ENCODE results near the gene YWHAQ.
"Not testable (repeated sequence)": the region's sequence is repeated elsewhere in the genome, so short reads cannot be mapped to it uniquely, and the experiment has no call there.

Gene YWHAQ

GRCh38 chr2:9631878-9632700, 1.3 kb upstream of the YWHAQ start:
- DNase-seq = no peak

- DNase-seq = no peak
These were observed 689 bp upstream of the YWHAQ start for GRCh38 chr2:9631553-9631819.

- peak; percentile 56 to 70 for DNase-seq
These were observed 571 bp downstream of the YWHAQ start for GRCh38 chr2:9630117-9630735.

- no peak for DNase-seq
These were observed 1.3 kb downstream of the YWHAQ start for GRCh38 chr2:9629222-9630116.

- no peak for DNase-seq
These were observed 3.5 kb downstream of the YWHAQ start for GRCh38 chr2:9627310-9627709.

DNA sequence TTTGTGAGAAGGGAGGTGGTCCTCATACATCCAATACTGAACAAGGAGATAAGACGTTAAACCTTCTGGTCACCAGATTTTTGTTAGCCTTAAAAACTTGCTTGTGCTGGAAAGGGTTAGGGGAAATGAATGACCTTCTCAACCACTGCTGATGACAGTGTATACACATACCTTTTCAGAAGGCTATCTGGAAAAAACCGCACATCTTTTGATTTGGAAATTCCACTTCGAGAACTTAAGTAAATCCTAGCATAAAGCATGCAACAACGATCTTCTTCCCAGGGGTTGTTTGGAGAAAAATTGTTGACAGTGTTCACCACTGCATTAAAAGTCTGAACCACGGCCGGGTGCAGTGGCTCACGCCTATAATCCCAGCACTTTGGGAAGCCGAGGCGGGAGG, 7.6 kb downstream of the YWHAQ start:
- DNase-seq = no peak

GRCh38 chr2:9621655-9622054, 9.1 kb downstream of the YWHAQ start:
- not testable (repeated sequence) for DNase-seq

DNA sequence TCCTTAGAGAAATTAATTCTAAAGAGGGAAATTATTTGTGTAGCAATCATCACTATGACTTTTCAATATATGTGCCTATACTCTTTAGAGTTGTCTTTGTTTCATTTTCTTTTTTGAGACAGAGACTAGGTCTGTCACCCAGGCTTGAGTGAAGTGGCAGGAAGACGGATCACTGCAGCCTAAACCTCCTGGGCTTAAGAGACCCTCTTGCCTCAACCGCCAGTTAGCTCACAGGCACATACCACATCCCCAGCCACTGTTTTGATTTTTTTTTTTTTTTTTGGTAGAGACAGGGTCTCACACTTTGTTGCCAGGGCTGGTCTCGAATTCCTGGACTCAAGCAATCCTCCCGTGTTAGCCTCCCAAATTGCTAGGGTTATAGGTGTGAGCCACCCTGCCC, 12.4 kb downstream of the YWHAQ start:
- no peak for DNase-seq

- DNase-seq = no peak
These were observed 13.0 kb downstream of the YWHAQ start for GRCh38 chr2:9617749-9618148.

- no peak for DNase-seq
These were observed 13.5 kb downstream of the YWHAQ start for GRCh38 chr2:9617296-9617695.

DNA sequence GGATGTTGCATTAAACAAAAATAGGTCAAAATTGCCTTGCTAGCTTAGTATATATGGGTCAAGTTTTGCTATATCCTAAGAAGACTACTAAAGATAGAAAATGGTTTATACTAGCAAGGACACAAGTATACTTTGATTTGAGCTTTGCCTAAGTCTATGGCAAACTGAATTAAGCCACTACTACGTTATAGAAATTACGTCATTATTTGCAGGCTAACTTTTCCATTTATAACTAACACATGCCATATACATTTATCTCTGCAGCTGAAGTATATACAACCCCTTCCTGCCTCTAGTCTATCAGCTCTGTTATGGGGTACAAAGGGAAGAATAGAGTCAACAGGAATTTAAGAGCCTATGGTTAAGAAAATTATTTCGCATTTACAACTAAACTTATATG, 16.2 kb downstream of the YWHAQ start:
- DNase-seq = no peak

DNA sequence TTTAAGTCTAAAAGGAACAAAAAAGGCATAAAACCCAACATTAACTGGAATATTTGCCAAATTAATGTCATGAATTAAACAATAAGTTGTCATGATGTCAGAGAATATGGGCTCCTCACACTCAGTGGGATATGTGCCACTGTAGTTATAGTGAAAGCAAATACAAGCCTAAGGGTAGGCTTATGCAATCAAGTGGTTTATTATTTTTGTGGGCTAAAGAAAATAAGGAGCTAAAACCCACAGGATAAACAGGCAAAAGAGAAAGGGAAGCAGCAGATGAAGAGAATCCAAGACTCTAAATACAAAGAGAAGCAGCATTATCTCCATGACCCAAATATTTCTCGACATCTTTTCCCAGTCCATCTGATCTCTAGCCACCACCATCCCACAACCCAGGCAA, 17.5 kb downstream of the YWHAQ start:
- DNase-seq = no peak

DNA sequence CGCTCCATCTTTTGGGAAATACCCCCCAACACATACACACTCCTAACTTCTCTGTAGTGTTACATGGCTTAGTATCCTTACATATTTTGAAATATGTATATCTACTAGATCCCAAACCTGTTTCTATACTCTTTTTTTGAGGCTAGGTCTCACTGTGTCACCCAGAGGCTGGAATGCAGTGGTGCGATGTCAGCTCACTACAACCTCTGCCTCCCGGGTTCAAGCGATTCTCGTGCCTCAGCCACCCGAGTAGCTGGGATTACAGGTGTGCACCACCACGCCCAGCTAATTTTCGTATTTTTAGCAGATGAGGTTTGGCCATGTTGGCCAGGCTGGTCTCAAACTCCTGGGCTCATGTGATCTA, 19.3 kb downstream of the YWHAQ start:
- DNase-seq = not testable (repeated sequence)

DNA sequence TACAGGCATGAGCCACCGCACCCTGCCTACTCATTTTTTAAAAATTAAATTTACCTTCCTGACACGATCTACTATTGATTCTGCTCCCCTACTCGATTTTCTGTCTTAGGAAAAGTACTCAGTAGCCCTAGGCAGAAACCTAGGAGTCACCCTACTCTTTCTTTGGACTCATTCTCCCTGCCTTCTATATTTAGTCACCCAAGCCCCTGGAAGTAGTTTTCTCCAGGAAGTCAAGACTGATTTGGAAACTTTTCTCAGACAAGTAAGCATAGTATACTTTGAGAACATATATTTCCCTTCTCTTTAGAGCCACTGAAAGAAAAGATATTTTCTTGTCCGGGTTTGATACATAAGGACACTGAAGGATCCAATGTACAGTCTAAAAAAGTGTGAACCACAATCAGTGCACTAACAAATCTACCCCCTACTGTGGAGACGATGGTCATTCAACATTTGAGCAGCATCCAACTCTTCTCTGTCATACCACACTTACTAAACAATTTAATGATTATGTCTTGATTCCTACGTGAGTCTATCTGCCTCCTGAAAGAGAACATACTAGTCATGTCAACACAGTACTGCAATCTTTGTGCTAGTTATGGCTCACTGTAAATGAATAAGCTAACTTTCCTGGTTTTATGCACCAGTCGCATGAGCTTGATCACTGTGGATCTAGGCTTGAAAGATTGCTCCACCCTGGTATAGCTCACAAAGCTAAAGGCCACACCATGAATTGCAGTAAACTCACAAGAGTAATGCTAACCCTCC, 19.8 kb downstream of the YWHAQ start:
- DNase-seq = no peak

GRCh38 chr2:9608491-9608890, 22.3 kb downstream of the YWHAQ start:
- DNase-seq = not testable (repeated sequence)

DNA sequence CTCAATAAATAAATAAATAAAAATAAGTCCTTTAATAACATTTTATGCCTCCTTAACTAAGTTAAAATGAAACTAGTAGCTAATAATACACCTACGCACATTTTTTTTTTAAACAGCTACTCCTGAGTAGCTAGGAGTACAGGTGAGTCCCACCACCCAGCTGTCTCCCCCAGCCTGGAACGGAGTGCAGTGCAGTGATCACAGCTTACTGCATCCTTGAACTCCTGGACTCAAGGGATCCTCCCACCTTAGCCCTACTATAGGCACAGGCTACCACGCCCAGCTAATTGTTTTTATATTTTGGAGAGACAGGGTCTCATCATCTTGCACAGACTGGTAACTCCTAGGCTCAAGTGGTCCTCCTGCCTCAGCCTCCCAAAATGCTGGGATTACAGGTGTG, 28.4 kb downstream of the YWHAQ start:
- DNase-seq = no peak

- no peak for DNase-seq
These were observed 29.4 kb downstream of the YWHAQ start for GRCh38 chr2:9601397-9601796.

DNA sequence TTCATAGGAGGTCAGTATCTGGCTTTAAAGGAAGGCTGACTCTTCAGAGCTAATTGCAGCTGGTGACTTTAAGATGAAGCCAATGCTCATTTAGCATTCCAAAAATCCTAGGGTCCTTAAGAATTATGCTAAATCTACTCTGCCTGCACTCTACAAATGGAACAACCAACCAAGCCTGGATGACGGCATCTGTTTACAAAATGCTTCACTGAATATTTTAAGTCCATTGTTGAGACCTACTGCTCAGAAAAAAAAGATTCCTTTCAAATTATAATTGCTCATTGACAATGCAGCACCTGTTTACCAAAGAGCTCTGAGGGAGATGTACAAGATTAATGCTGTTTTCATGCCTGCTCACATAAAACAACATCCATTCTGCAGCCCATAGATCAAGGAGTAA, 31.4 kb downstream of the YWHAQ start:
- no peak for DNase-seq

- no peak for DNase-seq
These were observed 34.0 kb downstream of the YWHAQ start for GRCh38 chr2:9596621-9597311.

DNA sequence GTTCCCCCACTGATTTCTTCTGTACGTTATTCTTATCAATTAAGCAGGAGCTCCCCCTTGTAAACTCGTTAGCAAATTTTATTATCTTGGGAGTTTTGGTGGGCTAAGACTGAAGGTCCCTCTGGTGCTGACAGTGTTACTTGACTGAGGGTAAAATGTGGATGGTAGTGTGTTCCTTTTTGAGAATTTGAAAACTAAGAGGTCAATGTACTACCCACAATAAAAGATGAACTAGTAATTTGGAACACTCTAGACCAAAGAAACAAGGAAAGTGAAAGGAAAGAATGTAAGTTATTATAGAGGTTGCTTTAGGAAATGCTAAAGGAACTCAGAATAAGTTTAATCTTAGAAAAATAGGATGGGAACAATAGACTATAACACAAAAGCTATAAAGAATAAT, 35.1 kb downstream of the YWHAQ start:
- no peak for DNase-seq

DNA sequence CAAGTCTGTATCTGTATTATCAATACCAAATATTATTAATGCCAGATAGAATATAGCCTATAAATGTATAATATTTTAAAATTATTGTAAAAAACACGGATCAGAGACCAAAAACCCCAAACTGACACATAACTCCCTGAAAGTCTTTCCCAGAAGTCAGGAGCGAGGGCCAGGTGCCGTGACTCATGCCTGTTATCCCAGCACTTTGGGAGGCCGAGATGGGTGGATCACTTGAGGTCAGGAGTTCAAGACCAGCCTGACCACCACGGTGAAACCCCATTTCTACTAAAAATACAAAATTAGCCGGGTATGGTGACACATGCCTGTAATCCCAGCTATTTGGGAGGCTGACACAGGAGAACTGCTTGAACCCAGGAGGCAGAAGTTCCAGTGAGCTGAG, 35.5 kb downstream of the YWHAQ start:
- DNase-seq = not testable (repeated sequence)

GRCh38 chr2:9594366-9595054, 36.3 kb downstream of the YWHAQ start:
- DNase-seq = no peak
